GM18873 (cell line): Measurements from ENCODE around the gene DNAJC3.

Experiments
- ATAC-seq: cut with Tn5 transposase; IDR thresholded peaks from one replicate; pipeline ENCODE4 v1.9.1; 2021; ENCODE audit warnings: mild to moderate bottlenecking, moderate library complexity, moderate number of reproducible peaks; ENCODE audit not compliant: unreplicated experiment, low FRiP score

The DNAJC3 gene

DNA sequence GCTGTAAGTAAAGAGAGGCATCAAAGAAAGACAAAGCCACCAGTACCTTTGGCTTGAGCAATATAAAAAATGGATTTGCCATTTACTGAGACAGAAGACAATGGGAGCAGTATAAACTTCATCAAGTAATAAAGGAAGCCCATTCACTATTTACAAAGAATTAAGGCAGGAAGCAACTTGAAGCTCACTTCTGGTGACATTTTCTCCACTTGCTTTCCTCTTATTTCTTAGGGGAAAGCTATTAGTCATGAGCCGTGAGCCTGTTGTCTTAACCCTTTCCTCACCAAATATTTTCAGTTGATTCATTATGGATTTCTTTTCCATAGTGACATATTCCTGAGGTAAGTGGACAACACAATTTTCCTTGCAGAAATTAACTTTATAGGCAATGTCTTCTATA is 156.8 kb downstream of the DNAJC3 start:
- no peak for ATAC-seq

DNA sequence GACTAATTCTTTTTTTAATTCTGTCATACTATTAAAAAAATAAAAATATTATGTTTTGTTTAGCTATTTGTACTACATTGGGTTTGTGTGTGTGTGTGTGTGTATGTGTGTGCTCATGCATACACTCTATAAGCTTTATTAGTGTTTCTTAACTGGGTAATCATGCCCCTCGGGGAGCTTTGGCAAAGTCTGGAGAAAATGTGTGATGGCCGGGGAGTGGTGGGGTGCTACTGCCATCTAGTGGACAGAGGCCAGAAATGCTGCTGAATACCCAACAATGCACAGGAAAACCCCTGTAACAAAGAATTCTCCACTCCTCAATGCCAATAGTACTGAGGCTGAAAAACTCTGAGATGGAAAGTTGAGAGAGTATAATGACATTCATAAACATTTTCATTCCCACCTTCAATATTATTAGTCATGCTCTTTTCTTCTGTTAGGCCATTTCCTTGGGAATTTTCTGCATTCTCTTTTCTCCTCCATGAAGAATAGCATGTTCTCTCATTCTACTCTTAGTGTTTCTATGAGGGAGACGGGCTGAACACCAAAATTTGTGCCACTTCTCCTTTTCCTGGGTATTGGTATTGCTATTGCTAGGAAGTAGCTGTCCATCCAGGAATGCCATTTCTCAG is 157.3 kb downstream of the DNAJC3 start:
- ATAC-seq, result peak; percentile 82

- no peak for ATAC-seq
Observed at GRCh38 chr13:95841894-95842293, 165.0 kb downstream of the DNAJC3 start.

GRCh38 chr13:95842898-95843297 is 166.0 kb downstream of the DNAJC3 start:
- ATAC-seq, result no peak
